ENCODE data around the gene HMG20B.

The HMG20B gene

DNA sequence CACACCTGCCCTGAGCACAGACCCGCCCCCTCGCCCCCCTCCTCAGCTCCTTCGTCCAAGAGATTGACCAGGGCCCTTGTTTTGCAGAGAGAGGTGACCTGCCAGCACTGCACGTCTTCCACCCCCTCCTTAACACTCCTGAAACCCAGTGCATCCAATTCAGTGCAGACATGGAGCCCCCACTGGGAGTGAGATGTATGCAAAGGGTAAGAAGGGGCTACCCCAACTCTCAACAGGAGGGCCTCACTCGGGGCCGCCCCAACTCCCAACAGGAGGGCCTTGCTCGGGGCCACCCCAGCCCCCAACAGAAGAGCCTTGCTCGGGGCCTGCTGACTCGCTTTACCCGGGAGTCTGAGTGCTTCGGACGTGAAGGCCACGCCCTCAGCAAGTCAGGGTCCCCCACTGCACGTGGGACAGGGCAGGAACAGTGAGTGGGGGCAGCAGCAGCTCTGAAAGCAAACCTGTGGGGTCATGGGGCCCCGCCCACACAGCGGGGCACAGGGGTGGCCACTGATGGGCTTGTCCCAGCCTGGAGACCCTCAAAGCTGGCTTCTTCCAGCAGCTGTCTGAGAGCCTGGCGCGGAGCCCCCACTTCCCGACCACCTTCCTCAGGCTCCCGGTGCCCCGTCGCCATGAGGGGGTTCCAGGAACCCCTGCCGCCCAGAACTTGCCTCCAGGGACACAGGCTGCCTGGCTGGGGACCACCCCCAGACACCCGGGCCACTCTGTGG is 48.2 kb downstream of the HMG20B start:
- no peak for DNase-seq (ENCODE audit: low spot score)

DNA sequence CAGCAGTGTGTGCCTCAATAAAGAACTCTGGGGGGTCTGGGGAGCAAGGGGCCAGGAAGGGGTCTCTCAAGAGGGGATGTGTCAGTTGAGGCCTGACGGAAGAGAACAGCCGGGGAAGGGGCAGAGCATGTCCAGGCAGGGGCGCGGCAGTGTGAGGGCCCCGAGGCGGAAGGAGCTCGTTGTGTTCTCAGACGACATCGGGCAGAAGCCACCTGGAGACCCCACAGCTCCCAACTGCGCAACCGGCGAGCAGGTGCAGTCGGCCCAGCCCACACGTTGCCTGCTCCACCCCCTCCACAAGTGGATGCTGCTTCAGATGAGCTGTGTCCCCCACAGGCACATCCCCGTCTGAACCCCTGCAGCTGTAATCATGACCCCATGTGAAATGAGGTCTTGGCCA is 48.9 kb downstream of the HMG20B start:
- no peak for DNase-seq (ENCODE audit: low spot score)

DNA sequence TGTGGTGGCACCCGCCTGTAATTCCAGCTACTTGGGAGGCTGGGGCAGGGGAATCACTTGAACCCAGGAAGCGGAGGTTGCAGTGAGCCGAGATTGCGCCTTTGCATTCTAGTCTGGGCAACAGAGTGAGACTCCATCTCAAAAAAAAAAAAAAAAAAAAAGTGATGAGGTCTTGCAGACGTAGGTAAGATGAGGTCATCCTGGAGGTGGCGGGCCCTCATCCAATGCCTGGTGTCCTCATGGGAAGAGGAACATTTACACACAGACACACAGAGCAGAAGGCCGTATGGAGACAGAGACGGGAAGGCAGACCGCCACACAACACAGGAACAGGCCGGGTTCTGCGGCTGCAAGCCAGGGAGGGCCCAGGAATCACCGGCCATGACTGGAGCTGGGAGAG is 49.5 kb downstream of the HMG20B start:
- no peak for DNase-seq (ENCODE audit: low spot score)

DNA sequence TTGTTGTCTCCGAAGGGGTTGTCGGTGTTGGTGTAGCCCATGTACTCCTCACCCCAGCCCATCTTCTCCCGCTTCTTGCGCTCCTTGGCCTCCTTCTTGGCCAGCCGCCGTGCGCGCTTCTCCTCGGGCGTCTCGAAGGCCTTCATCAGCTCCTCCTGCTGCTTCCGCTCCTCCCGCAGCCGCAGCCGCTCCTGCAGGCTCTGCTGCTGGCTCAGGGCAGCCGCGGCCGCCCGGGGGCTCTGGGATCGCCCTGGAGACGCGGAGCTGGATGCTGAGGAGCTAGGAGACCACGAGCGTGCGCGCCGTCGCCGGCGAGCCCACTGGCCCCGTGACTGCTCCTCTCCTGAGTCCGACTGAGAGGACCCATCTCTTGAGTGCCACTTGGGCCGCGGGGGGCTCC is 51.0 kb downstream of the HMG20B start:
- DNase-seq (ENCODE audit: low spot score) = no peak

DNA sequence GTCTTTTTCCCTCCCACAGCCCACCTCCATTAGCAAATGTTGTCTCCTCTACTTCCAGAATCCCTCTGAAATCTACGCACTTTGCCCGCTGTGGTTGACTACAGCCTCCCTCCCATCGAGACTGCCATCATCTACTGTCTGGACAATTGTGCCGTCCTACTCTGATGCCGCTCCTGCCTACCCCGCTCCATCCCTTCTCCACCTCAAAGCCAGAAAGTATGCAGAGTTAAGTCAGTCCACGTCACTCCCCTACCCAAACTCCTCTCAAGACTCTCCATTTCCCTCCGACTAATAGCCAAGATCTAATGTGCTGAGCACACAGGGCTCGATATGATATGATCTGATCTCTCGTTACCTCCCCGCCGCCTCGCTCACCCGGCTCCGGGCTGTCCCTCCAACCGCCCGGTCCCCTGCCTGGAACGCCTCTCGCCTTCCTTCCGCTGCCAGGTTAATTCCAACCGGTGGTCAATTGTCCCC is 53.3 kb downstream of the HMG20B start:
- no peak for DNase-seq (ENCODE audit: low spot score)

DNA sequence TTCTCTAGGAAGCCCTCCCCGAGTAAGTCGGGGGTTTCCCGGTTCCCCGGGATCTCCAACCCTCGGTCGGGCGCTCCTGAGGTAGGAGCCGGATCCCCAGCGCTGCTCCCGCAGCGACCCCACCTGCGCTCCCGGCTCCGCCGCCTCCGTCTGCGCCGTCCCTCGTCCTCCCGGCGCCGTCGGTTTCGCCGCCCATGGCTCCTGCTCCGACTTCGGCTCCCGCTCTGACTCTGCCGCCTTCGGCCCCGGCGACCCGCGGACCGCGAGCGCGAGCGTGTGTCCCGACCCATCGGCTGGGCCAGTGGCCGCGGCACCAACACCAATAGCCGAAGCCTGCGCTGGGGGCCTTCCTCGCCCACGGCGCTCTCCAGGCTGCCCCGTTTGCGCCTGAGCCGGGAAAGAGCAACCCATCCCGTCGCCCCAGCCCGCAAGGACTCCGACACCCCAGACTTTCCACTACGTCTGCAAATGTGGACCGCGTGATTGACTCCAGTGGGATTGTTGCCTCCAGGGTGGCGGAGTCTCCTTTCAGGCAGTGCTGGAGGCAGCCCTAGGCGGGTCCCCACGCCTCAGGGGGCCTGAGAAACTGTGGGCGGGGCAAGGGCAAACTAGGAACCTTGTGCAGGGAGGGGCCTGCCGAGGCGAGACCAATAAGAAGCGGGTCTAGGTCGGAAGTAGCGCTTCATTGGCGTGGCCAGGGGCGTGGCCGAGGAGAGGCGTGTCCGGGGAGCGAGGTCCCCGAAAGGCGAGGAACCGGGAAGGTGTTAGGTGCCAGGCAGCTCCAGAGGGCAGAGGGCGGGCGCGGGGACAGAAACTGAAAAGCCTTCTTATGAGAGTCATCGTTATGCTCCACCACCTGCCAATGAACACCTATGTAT is 54.0 kb downstream of the HMG20B start, which contains the start of gene CACTIN:
CACTIN (minus strand) TSS at position 318 of the 878 bp plus-strand sequence; CDS start at position 290, 28 bp downstream.
- peak; percentile 98 for DNase-seq (ENCODE audit: low spot score)

DNA sequence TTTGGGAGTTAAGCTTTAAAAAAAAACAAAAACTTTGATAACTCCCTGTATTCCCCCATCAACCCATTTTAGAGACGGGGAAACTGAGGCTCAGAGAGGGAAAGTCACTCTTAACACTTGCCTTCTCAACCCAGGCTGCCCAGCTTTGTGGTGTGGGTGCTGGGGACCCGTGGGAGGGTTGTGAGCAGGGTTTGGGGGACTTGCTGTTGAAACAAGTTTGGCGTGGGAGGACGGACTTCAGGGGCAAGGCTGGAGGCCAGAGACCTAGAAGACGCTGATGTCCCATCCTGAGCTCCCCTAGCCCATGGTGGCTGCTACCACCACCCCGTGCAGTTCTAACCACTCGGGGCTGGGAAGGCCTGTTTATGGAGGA is 54.6 kb downstream of the HMG20B start:
- no peak for DNase-seq (ENCODE audit: low spot score)

Measured in cerebellar cortex (tissue), 1 donor.